Measurements from ENCODE around the gene CH25H.
"Not testable (repeated sequence)": the region's sequence is repeated elsewhere in the genome, so short reads cannot be mapped to it uniquely, and the experiment has no call there.

CH25H gene

DNA sequence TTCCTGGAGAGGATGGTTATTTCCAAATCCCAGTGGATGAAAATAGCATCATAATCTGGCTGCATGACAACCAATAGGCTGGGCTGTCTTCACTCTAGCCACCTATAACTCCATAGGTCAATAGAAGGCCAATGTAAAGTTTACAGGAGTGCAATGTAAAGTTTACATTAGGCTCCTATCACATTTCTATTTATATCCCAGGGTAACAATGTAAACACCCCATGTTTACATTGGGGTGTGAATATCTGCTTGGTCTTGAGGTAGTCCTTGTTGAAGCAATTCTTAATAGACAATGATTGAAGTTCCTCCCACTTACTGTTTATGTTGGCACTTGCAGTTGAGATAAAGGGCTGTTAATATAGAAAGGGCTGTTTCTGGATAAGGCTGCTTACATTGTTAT lies 21.5 kb downstream of the CH25H start:
- Mint-ChIP-seq H3K36me3 (no peaks in the 10 kb centered on the region), H3K27ac (no peak overlapping the region), H3K4me3 (no peak overlapping the region), H3K9me3 (no peaks in the 10 kb centered on the region), H3K4me1 (peaks cover 18% of the 10 kb centered on the region), H3K27me3 (peaks cover 11% of the 10 kb centered on the region)
- ATAC-seq = no peak

DNA sequence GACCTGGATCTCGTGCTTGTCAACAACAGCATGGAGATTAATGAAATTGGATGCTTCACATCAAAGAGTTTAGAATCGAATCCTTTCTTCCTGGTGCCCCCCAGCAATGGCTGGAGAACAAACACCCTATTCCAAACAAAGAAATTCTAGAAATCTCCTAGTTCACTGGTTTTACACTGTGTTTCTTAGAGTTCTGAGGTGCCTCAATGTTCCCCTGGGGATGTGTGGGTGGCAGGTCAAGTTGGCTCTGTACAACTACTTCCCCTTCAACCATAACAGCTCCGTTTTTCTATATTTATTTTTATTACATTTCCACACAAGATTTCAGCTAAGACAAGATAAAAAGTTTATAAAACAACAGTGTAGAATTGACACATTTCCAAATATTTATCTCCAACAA lies 22.5 kb downstream of the CH25H start:
- Mint-ChIP-seq H3K36me3 (no peaks in the 10 kb centered on the region), H3K9me3 (no peaks in the 10 kb centered on the region), H3K27me3 (peaks cover 10% of the 10 kb centered on the region), H3K27ac (no peak overlapping the region), H3K4me1 (peaks cover 18% of the 10 kb centered on the region), H3K4me3 (no peak overlapping the region)
- peak; percentile 63 for ATAC-seq

DNA sequence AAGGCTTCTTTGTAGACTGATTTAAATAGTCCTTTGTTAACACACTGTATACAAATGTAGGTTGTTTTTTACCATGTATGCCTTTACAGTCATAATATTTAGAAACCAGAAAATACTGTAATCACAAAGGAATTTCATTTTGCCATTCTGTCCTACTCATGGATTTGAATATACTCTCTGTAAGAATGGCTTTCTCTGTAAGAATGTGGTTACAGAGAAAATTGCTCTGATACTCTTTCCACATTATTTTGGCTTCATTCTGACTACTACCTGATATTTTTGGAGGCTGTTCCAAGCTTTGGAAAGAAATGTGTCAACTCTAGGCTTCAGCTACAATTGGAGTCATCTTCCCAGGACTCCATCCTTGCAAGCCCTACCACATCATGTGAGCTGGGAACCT lies 23.5 kb downstream of the CH25H start:
- Mint-ChIP-seq H3K9me3 (no peaks in the 10 kb centered on the region), H3K27ac (no peak overlapping the region), H3K4me3 (no peak overlapping the region), H3K27me3 (peaks cover 10% of the 10 kb centered on the region), H3K36me3 (no peaks in the 10 kb centered on the region), H3K4me1 (peaks cover 18% of the 10 kb centered on the region)
- no peak for ATAC-seq

DNA sequence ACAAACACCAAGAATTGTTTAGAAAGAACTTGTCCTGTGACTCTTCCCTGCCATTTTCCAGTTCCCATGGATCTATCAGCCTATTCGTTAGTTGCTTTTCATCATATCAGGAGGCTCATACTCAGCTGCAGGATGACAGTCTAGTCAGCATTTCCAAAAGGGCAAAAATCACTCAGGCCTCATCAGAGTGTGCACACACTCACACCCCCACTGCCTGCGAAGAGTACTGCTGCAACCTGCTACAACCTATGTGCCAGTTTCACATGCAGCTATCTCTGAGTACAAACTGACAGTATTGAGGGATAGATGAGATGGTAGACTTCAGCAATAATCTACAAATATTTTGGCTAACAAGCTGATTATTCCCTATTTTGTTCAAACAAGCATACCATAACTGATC lies 24.2 kb downstream of the CH25H start:
- Mint-ChIP-seq H3K4me1 (peaks cover 18% of the 10 kb centered on the region), H3K4me3 (no peak overlapping the region), H3K27ac (no peak overlapping the region), H3K36me3 (no peaks in the 10 kb centered on the region), H3K27me3 (peaks cover 10% of the 10 kb centered on the region), H3K9me3 (no peaks in the 10 kb centered on the region)
- ATAC-seq = no peak

DNA sequence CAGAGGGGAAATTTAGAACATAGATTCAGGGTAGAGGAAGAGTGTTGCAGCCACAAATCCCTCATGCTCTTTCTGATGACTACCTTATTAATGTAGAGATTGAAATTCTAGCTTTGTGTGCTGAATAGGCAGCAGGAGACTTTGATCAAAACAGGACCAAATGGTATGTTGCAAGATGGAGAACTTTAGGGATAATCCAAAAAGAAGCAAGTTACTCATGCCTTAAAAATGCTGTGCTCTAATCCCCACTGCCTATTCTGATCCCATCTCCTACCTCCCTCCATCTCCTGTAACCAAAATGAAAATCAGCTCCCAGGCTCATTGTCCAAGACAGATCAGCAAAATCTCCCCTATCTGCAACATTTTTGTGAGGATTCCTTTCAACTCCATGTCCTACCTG lies 31.3 kb downstream of the CH25H start:
- no peak overlapping the region for H3K27ac Mint-ChIP-seq
- H3K36me3 Mint-ChIP-seq = no peaks in the 10 kb centered on the region
- H3K9me3 Mint-ChIP-seq = no peaks in the 10 kb centered on the region
- peaks cover 20% of the 10 kb centered on the region for H3K27me3 Mint-ChIP-seq
- no peak for ATAC-seq
- no peak overlapping the region for H3K4me3 Mint-ChIP-seq
- H3K4me1 Mint-ChIP-seq = no peaks in the 10 kb centered on the region

DNA sequence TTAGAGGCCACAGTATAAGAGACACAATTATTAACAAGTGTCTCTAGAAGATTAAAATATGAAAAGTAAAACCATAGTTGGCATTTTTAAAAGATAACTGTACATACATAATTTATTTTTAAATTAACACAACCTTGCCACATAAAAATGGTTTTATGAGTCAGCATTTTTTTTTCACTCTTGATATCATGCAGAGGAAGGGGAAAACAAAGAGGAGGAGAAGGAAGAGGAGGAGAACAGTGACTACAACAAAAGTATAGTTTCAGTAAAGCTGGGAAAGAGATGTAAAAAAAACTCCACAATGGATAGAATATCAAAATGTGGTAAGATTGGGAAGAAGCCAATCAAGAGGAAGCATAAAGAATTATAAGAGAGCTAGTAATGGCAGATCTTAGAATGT lies 34.0 kb downstream of the CH25H start:
- Mint-ChIP-seq H3K9me3 (no peaks in the 10 kb centered on the region), H3K27ac (no peak overlapping the region), H3K27me3 (peaks cover 22% of the 10 kb centered on the region), H3K4me3 (no peak overlapping the region), H3K36me3 (no peaks in the 10 kb centered on the region), H3K4me1 (no peaks in the 10 kb centered on the region)
- no peak for ATAC-seq

DNA sequence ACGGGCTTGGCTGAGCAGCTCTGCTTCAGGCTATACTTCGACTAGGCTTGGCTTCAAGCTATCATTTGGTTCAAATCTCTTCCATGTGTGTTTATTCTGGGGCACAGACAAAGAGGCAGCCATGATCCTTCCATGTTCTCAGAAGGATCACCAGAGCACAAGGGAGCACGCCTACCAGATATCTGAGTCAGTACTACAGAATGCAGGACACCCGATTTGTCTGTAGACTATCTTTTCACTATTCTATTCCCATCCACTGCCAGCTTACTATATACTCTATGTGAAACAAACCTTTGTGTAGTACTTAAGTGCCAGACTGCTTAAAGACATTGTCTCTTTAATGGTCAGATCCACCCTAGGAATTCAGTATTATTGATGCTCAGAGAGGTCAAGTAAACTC lies 35.1 kb downstream of the CH25H start:
- Mint-ChIP-seq H3K9me3 (no peaks in the 10 kb centered on the region), H3K27ac (no peak overlapping the region), H3K36me3 (no peaks in the 10 kb centered on the region), H3K4me3 (no peak overlapping the region), H3K27me3 (peaks cover 22% of the 10 kb centered on the region), H3K4me1 (no peaks in the 10 kb centered on the region)
- no peak for ATAC-seq

DNA sequence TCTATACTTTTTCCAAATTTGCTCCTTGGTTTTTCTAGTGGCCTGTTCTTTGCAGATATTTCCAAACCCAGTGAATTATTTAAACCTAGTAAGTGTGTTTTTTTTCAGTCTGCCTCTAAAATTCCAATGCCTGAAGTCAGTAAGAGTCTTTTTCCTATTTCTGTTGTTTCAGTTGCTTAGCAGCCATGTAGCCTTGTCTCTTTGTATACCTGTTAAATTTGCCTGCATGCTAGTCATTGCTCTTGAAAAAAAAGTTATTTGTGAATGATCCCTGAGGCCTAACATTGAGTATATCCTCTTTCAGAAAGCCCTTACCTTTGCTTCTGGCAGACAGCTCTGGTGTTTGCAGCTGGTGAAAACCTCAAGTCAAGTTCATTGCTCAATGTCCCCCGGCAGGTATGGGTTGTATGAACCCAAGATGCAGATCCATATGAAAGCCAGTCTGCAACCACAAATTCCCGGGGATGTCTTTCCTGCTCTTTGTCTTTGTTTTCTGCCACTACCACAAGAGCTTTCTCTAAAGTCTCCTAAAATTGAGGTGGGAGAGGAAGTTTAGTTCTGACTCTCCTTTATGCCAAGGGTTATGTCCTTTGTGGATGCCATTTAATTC lies 35.7 kb downstream of the CH25H start:
- no peak for ATAC-seq
- H3K4me3 Mint-ChIP-seq = no peak overlapping the region
- H3K27me3 Mint-ChIP-seq = peaks cover 22% of the 10 kb centered on the region
- H3K9me3 Mint-ChIP-seq = no peaks in the 10 kb centered on the region
- no peaks in the 10 kb centered on the region for H3K36me3 Mint-ChIP-seq
- no peaks in the 10 kb centered on the region for H3K4me1 Mint-ChIP-seq
- H3K27ac Mint-ChIP-seq = no peak overlapping the region

DNA sequence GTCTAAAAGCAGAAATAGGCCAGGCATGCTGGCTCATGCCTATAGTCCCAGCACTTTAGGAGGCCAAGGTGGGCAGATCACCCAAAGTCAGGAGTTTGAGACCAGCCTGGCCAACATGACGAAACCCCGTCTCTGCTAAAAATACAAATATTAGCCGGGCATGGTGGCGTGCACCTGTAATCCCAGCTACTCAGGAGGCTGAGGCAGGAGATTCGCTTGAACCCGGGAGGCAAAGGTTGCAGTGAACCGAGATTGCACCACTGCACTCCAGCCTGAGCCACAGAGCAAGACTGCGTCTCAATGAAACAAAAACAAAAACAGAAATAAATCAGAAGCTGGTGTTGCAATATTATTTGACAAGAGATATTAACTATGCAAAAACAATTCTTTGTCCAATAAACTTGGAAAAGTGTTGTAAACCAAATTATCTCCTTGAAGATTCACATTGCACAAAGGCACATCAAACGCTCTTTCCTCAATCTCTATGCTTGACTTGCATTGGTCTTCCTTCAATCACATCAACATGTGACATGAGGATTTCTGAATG lies 38.7 kb downstream of the CH25H start:
- ATAC-seq, H3K4me3 Mint-ChIP-seq, H3K27ac Mint-ChIP-seq, H3K36me3 Mint-ChIP-seq, H3K9me3 Mint-ChIP-seq: not testable (repeated sequence)
- H3K4me1 Mint-ChIP-seq = peaks cover 14% of the 10 kb centered on the region
- peaks cover 29% of the 10 kb centered on the region for H3K27me3 Mint-ChIP-seq

DNA sequence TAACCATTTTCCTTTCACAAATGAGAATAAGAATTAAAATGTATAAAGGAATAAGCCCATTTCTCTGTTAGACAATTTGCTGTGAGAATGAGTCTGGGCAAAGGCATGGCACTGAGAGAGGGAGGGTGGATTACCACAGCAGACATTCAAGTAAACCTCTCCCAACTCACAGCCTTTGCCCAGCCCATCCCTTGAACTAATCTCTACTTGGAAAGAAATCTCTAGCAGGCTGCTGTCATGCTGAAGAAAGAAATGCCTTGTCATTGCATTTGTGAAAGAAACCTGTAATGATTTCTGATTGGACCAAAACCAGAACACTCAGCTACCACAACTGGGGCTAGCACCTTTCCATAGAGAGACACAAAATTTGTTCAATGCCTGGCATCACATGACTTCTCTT lies 39.2 kb downstream of the CH25H start:
- Mint-ChIP-seq H3K4me1 (peaks cover 18% of the 10 kb centered on the region), H3K4me3 (no peak overlapping the region), H3K36me3 (no peaks in the 10 kb centered on the region), H3K27me3 (peaks cover 24% of the 10 kb centered on the region), H3K9me3 (no peaks in the 10 kb centered on the region), H3K27ac (no peak overlapping the region)
- ATAC-seq = no peak

DNA sequence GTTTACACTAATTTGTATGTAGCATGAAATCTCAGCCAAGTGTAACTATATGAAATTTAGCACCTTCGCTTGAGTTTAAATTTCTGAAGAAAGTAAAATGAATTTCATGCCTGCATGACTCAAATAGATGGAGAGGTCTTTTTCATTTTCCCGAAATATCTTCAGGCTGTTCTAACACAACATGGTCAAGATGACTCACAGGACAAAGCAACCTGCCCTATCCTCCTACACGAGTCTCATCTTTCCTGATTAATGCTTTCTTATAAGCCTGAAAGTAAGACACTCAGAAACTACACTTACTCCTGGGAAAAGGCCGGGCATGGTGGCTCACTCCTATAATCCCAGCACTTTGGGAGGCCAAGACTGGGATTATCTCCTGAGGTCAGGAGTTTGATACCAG lies 41.2 kb downstream of the CH25H start:
- Mint-ChIP-seq H3K36me3 (no peaks in the 10 kb centered on the region), H3K27ac (no peak overlapping the region), H3K9me3 (no peaks in the 10 kb centered on the region), H3K27me3 (peaks cover 12% of the 10 kb centered on the region), H3K4me3 (no peak overlapping the region), H3K4me1 (peaks cover 18% of the 10 kb centered on the region)
- no peak for ATAC-seq

DNA sequence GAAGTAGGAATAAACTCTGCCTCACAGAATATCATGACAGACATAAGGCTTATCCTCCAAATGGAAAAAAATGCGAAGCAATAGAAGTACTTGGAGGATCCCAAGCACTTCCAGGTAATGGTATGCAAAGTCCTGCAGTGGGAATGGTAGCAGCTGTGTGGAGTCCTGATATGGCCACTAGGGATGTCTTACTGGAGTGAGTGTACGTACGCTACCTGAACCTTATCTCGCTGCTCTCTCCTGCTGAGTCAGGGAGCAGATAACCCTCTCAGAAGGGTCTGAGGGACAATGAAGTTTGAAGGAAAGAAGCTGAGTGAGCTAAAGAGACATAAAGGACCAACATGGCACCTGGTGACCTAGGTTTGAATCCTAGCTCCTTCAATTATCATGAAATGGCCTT lies 42.2 kb downstream of the CH25H start:
- ATAC-seq = no peak
- Mint-ChIP-seq H3K4me1 (peaks cover 18% of the 10 kb centered on the region), H3K4me3 (no peak overlapping the region), H3K36me3 (no peaks in the 10 kb centered on the region), H3K9me3 (no peaks in the 10 kb centered on the region), H3K27me3 (peaks cover 9% of the 10 kb centered on the region), H3K27ac (no peak overlapping the region)

DNA sequence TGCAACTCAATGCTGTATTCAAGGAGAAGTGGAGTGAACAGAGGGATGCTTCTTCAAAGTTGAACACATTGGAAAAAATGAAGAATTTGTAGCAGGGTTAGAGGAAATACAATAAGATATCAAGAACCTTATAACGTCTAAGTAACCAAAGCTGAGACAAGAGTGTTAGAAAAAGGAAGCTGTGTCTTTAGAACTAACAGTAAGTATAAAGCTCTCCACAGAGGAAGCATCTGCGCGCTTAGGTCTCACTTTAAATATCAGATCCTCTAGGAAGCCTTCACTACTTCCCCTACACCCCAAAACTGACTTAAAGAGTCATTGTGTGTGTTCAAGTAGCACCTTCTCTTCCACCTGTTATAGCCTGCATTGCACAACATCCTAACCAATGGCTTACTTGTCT lies 43.0 kb downstream of the CH25H start:
- Mint-ChIP-seq H3K4me3 (peak overlapping the region; percentile 51), H3K27ac (peak overlapping the region; percentile 1), H3K27me3 (peaks cover 9% of the 10 kb centered on the region)

DNA sequence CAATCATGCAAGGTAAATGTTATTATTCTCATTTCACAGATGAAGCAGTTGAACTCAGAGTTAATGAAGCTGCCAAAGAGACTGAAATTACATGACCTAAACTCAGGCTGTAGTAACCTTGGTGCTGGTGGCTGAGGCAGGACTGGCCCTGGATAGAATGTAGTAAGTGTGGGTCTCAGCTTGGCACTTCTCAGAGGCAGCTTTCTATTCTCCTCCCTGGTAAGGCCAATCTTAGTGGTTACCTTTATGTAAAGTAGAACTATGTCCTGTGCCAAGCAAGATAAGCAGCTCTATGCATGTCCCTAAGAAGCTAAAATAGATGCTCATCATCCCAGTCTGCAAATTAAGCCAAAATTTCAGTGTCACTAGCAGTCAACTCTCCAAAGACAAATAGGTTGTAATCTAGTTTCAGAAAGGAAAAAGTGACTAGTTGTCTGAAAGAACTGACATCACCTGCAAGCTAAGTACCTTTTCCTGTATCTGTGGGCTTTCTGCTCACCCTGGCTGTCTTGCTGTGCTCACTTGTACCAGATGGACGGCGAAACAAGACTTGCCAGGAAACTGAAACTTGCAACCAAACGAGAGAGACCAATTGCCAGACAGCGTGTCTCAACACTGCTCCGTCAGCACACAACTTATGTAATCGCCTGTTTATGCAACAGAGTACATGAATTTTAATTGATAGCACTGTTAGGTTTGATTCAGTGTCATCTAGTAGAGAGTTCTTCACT lies 43.7 kb downstream of the CH25H start:
- no peaks in the 10 kb centered on the region for H3K36me3 Mint-ChIP-seq
- peak overlapping the region; percentile 51 for H3K4me3 Mint-ChIP-seq
- H3K27me3 Mint-ChIP-seq = peaks cover 9% of the 10 kb centered on the region
- no peaks in the 10 kb centered on the region for H3K9me3 Mint-ChIP-seq
- peak overlapping the region; percentile 1 for H3K27ac Mint-ChIP-seq
- peak; percentile 90 for ATAC-seq
- peaks cover 18% of the 10 kb centered on the region for H3K4me1 Mint-ChIP-seq

More for the DNA sequence above, 43.0 kb downstream of the CH25H start:
- peak; percentile 54 for ATAC-seq
- no peaks in the 10 kb centered on the region for H3K36me3 Mint-ChIP-seq
- H3K4me1 Mint-ChIP-seq = peaks cover 18% of the 10 kb centered on the region
- H3K9me3 Mint-ChIP-seq = no peaks in the 10 kb centered on the region

DNA sequence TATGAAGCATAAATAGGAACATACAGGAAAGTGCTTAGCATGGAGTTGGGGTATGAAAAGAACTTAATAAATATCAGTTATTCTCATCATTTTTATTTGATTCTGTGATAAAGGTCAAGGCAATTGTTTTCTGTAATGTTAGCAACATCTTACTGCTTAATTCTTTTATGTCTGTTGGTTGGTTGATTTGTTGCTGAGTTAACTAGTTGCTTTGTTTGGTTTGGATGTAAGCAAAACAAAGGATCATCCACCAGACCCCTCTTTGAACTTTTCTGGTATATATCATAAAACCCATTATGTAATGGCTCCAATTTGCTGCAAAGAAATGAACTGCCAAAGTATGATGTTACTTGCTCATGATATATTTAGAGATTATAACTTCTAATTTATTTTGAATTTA lies 44.5 kb downstream of the CH25H start:
- no peak overlapping the region for H3K4me3 Mint-ChIP-seq
- peaks cover 18% of the 10 kb centered on the region for H3K4me1 Mint-ChIP-seq
- no peak overlapping the region for H3K27ac Mint-ChIP-seq
- no peaks in the 10 kb centered on the region for H3K36me3 Mint-ChIP-seq
- ATAC-seq = no peak
- peaks cover 9% of the 10 kb centered on the region for H3K27me3 Mint-ChIP-seq
- H3K9me3 Mint-ChIP-seq = no peaks in the 10 kb centered on the region

DNA sequence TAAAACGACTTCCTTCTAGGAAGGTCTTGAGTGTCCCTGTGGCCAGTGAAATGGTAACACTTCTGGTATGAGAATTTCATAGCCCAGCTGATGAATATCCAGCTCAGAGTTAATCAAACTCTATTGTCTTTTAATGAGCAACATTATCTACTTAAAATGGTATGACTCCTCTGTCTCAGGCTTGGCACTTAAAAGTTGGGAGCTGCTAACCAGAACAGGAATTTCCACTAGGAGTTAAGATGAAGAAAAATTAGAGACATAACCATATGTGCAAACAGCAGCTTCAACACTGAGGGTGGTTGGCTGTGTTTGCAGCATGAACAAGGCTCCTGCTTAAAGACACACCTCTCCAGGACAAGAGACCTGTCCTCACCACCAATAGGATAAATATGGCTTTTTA lies 46.8 kb downstream of the CH25H start:
- Mint-ChIP-seq H3K36me3 (no peaks in the 10 kb centered on the region), H3K4me1 (peaks cover 34% of the 10 kb centered on the region), H3K9me3 (no peaks in the 10 kb centered on the region), H3K27me3 (peaks cover 9% of the 10 kb centered on the region), H3K27ac (no peak overlapping the region), H3K4me3 (no peak overlapping the region)
- no peak for ATAC-seq
